Hepatocyte (in vitro differentiated cells): ENCODE results near the gene EDC3. TPM values are rescaled to one million over a fixed set of nuclear protein-coding genes. Genes with fewer than 3 reads are reported as not detected.
A peak's percentile ranks its signal among the peaks of the same experiment; 100 is the strongest.

ENCODE experiments used
- DNase-seq: peaks from one replicate; pipeline ENCODE4 v3.0.0-alpha.2; 2016; ENCODE audit warnings: low spot score
- H2AFZ ChIP-seq: fragments of 200-600 bp; sonication (generic); 2 replicates; pipeline ENCODE4 v1.6.0; 2016; ENCODE audit warnings: antibody characterized with exemption, mild to moderate bottlenecking
- H3K27ac ChIP-seq: fragments of 200-600 bp; sonication (generic); 2 replicates; pipeline ENCODE4 v1.5.1; 2016; ENCODE audit warnings: mild to moderate bottlenecking
- H3K27me3 ChIP-seq: fragments of 200-600 bp; sonication (generic); 2 replicates; pipeline ENCODE4 v1.6.1; 2016
- H3K36me3 ChIP-seq: fragments of 200-600 bp; sonication (generic); replicated peaks from 2 replicates; pipeline ENCODE4 v1.5.1; 2016; ENCODE audit warnings: low read depth; ENCODE audit not compliant: insufficient read depth
- H3K4me1 ChIP-seq: fragments of 200-600 bp; sonication (generic); 2 replicates; pipeline ENCODE4 v1.5.1; 2016; ENCODE audit warnings: mild to moderate bottlenecking, moderate library complexity; ENCODE audit not compliant: insufficient read depth
- H3K4me2 ChIP-seq: fragments of 200-600 bp; sonication (generic); 2 replicates; pipeline ENCODE4 v1.6.0; 2016
- H3K4me3 ChIP-seq: fragments of 200-600 bp; sonication (generic); 2 replicates; pipeline ENCODE4 v1.5.1; 2016; ENCODE audit warnings: mild to moderate bottlenecking
- H3K79me2 ChIP-seq: fragments of 200-600 bp; sonication (generic); 2 replicates; pipeline ENCODE4 v1.6.0; 2017; ENCODE audit warnings: mild to moderate bottlenecking
- H3K9me2 ChIP-seq: fragments of 200-600 bp; sonication (generic); replicated peaks from 2 replicates; pipeline ENCODE4 v1.6.0; 2017; ENCODE audit warnings: mild to moderate bottlenecking; ENCODE audit not compliant: insufficient read depth
- H3K9me3 ChIP-seq: fragments of 200-600 bp; sonication (generic); 2 replicates; pipeline ENCODE4 v1.5.1; 2016; ENCODE audit warnings: low read depth, mild to moderate bottlenecking
- H4K20me1 ChIP-seq: fragments of 200-600 bp; sonication (generic); 2 replicates; pipeline ENCODE4 v1.6.0; 2016; ENCODE audit warnings: mild to moderate bottlenecking; ENCODE audit not compliant: insufficient read depth, poor library complexity, severe bottlenecking
- CTCF ChIP-seq: fragments of 200-600 bp; sonication (generic); IDR thresholded peaks from 2 replicates; pipeline ENCODE4 v1.5.1; 2016; ENCODE audit warnings: antibody characterized with exemption, mild to moderate bottlenecking; ENCODE audit not compliant: poor library complexity
- EZH2 ChIP-seq: fragments of 200-600 bp; sonication (generic); IDR thresholded peaks from 2 replicates; pipeline ENCODE4 v1.6.1; 2016; ENCODE audit warnings: antibody characterized with exemption, mild to moderate bottlenecking, borderline replicate concordance
- EZH2phosphoT487 ChIP-seq: fragments of 200-600 bp; sonication (generic); IDR thresholded peaks from one replicate; pipeline ENCODE4 v1.6.1; 2018; ENCODE audit warnings: antibody characterized with exemption, mild to moderate bottlenecking, low read depth, moderate library complexity; ENCODE audit not compliant: unreplicated experiment, severe bottlenecking
- WGBS: methylation state at CpG from one replicate; pipeline ENCODE4 v1.1.6; 2016; ENCODE audit warnings: low lambda C conversion rate; ENCODE audit errors: missing lambda C conversion rate; 5-methylcytosine and 5-hydroxymethylcytosine counted together
- polyA plus RNA-seq: library from polyadenylated mRNA; unstranded; fragments of >200 nt; fragmentation: Nextera tagmentation; extraction: Ambion mirVana; gene quantifications from 2 replicates; pipeline ENCODE4 v1.2.1, GENCODE V29; 2016
- total RNA-seq: library from RNA; depleted of rRNA; stranded (reverse); fragments of >200 nt; gene quantifications from 2 replicates; pipeline ENCODE4 v1.2.3, GENCODE V29; 2014

The EDC3 gene
- total and polyA plus RNA-seq, 2 experiments from 2014 or later = 11.5 to 31.4 TPM

DNA sequence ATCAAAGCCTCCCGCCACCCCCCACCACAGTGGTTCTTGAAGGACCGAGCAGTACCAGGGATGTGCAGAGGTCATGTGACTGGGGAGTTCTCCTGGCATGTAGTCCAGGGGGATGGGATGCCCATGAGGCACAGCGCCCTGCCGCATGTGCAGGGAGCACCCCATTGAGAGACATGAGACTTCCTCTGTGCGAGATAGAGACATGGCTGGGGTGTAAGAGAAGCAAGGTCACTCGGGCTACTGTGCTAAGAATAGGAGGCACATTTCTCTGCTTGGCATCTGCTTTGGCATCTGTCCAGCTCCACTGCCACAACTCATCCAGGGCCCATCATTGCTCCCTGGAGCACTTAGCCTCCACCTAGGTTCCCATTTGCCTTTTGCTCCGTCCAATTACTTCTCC lies 31.9 kb upstream of the EDC3 start:
- H3K4me1 ChIP-seq = peaks cover 7% of the 10 kb centered on the region
- H3K4me2 ChIP-seq = no peak overlapping the region
- H3K9me3 ChIP-seq = no peaks in the 10 kb centered on the region
- DNase-seq = no peak
- no peaks in the 10 kb centered on the region for H4K20me1 ChIP-seq
- no peaks in the 10 kb centered on the region for H3K9me2 ChIP-seq
- peaks cover 8% of the 10 kb centered on the region for H3K27me3 ChIP-seq
- H2AFZ ChIP-seq = no peak overlapping the region
- no peaks in the 10 kb centered on the region for H3K36me3 ChIP-seq
- H3K79me2 ChIP-seq = no peaks in the 10 kb centered on the region
- H3K4me3 ChIP-seq = no peak overlapping the region
- WGBS = 94% methylated on average over 7 of the region's 7 CpGs
- no peak overlapping the region for H3K27ac ChIP-seq
- TF ChIP-seq CTCF = no peak
- no peak for TF ChIP-seq EZH2
- no peak for TF ChIP-seq EZH2phosphoT487

DNA sequence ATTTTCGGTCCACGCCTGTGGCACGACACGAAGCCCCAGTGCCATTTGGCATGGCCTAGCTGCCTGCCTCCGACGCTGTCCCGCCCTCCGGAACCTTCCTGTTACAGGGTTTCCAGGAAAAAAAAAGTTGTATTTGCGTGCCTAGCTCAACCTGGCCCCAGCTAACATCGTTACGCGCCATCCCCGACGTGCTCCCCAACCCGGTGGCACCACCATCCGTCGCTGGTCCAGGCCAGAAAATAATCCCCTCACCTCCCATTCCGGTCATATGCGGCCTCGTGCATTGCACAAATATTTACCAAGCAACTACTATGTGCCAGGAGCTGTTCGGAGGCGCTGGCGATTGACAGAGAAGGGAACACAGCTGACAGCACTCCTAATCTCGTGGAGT lies 30.9 kb upstream of the EDC3 start:
- Histone ChIP-seq H3K4me1 (peaks cover 7% of the 10 kb centered on the region), H2AFZ (peak overlapping the region; percentile 63), H3K9me2 (no peaks in the 10 kb centered on the region), H3K36me3 (no peaks in the 10 kb centered on the region), H3K9me3 (no peaks in the 10 kb centered on the region), H3K4me3 (peak overlapping the region; percentile 48), H4K20me1 (no peaks in the 10 kb centered on the region), H3K27me3 (peaks cover 8% of the 10 kb centered on the region), H3K4me2 (peak overlapping the region; percentile 95), H3K27ac (peak overlapping the region; percentile 94), H3K79me2 (no peaks in the 10 kb centered on the region)
- WGBS = 73% methylated on average over 18 of the region's 24 CpGs
- no peak for DNase-seq
- TF ChIP-seq CTCF (no peak), EZH2phosphoT487 (no peak), EZH2 (no peak)

DNA sequence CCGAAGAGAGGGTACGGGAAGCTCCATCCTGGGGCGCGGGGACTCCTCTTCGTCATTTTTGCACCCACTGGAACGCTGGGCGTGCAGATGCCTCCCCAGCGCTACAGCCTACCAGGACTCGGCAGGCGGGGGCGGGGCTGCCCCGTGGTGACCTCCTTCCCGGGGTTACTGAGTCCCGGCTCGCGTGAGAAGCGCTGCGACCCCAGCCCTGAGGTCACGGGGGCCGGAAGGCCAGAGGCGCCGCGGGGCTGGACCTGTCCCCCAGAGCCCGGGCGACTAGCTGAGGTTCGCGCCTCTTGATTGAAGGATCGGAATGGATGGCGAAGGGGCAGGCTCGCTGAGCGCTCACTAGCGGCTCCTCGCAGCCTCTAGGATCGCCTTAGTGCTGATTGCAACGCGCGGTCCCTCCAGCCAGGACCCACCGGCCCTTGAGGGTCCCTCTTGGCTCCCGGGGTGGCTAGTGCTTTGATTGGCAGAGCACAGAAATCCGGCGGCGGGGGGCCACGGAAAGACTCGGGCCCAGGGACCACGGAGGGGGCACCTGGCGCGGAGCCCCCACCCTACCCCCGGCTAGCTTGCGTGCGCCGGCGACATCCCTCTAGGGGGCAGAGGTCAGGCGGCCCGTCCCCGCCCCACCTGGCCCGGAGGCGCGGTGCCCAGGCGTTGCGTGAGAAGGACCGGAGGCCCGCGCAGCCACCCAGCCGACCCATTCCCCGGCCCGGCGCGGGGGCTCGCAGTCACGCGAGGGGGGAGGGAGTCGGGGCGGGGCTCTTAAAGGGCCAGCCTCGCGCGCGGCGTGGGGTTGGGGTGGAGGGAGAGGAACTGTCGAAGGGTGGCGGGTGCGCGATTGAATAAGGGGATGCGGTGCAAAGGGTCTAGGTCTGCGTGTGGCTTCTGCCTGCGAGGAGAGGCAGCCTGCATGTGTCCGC lies 30.3 kb upstream of the EDC3 start:
- H3K27ac ChIP-seq = peak overlapping the region; percentile 94
- 3% methylated on average over 63 of the region's 86 CpGs for WGBS

More for the DNA sequence above, 30.3 kb upstream of the EDC3 start:
- no peak for TF ChIP-seq CTCF
- no peak for TF ChIP-seq EZH2phosphoT487
- TF ChIP-seq EZH2 = no peak
- H3K27me3 ChIP-seq = peaks cover 8% of the 10 kb centered on the region
- H3K36me3 ChIP-seq = no peaks in the 10 kb centered on the region
- H3K79me2 ChIP-seq = no peaks in the 10 kb centered on the region
- DNase-seq = peak; percentile 88
- H3K4me3 ChIP-seq = peak overlapping the region; percentile 48
- H3K9me2 ChIP-seq = no peaks in the 10 kb centered on the region
- H4K20me1 ChIP-seq = no peaks in the 10 kb centered on the region
- H3K4me1 ChIP-seq = peaks cover 7% of the 10 kb centered on the region
- peak overlapping the region; percentile 95 for H3K4me2 ChIP-seq
- H3K9me3 ChIP-seq = no peaks in the 10 kb centered on the region
- peak overlapping the region; percentile 63 for H2AFZ ChIP-seq
